ENCODE data around the gene MBNL2. TPM values are rescaled to one million over a fixed set of nuclear protein-coding genes. Genes with fewer than 3 reads are reported as not detected.

The MBNL2 gene
- total and polyA plus RNA-seq, 2 of the 4 experiments (the other 2 are of a cell fraction): 26.9 to 103 TPM

Small RNAs within 50 kb of the gene (microRNA-seq; reads per million reads assigned to microRNA genes)
- gene AL442067.1 (ENCODE audit: insufficient read depth, insufficient read length) (not detected), gene RNA5SP37 (ENCODE audit: insufficient read depth, insufficient read length) (not detected)

Small RNAs within 50 kb of the gene (small RNA-seq; reads per million reads assigned to genes)
- gene AL442067.1 (0 reads per million in 5 experiments), gene RNA5SP37 (0 reads per million in 5 experiments)

Other genes starting within 250 kb of the MBNL2 start
- gene OXGR1, start 227.9 kb upstream of the MBNL2 start, total RNA-seq (2012; rRNA removed): not detected in 2 replicates
- not detected in 2 replicates for gene OXGR1, start 227.9 kb upstream of the MBNL2 start, polyA plus RNA-seq (2012; rRNA removed)
- gene RAP2A, start 211.8 kb downstream of the MBNL2 start, total RNA-seq (2012; rRNA removed): 21.0 and 28.9 TPM in 2 replicates
- 5.5 and 6.4 TPM in 2 replicates for gene RAP2A, start 211.8 kb downstream of the MBNL2 start, polyA plus RNA-seq (2012; rRNA removed)

All from IMR-90 (cell line).